ENCODE results near the gene TLL2. TPM values are rescaled to one million over a fixed set of nuclear protein-coding genes. Genes with fewer than 3 reads are reported as not detected.

Gene TLL2
- total RNA-seq, 4 donors from 2014 or later: 0.30 to 0.60 TPM; not detected in 2

DNA sequence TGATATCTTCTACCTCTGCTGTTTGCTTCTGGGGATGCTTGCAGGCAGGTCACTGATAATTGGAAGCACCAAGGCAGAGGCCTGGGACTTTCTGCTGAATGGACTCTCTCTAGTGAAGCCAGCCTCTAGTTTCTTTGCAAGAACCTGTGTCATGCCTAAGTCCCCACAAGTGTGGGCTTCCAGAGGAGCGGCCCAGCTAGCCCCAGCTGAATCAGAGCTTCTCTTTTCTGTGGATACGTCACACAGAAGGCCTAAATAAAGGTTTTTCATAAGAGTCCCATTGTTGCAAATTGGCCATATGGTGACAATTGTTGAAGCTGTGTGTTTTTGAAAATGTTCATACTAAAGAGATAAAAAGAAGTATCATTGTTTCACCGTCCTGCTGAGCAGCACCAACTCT is 148.2 kb downstream of the TLL2 start:
- Histone ChIP-seq H3K4me3 (no peak overlapping the region), H3K4me1 (no peaks in the 10 kb centered on the region), H3K27me3 (peaks cover 12% of the 10 kb centered on the region), H3K36me3 (no peaks in the 10 kb centered on the region), H3K27ac (no peak overlapping the region), H3K9me3 (no peaks in the 10 kb centered on the region)
- TF ChIP-seq POLR2A (IDR thresholded peaks at IDR 0.05) (no peak), EP300 (IDR thresholded peaks at IDR 0.05) (no peak), CTCF (IDR thresholded peaks at IDR 0.05) (no peak), POLR2AphosphoS5 (IDR thresholded peaks at IDR 0.05) (no peak)
- DNase-seq (ENCODE audit: low spot score in 2 of 2): no peak
- WGBS: 92% methylated on average over 3 of the region's 3 CpGs

GRCh38 chr10:96360766-96361165 is 153.0 kb downstream of the TLL2 start:
- no peak for DNase-seq (ENCODE audit: low spot score in 2 of 2)
- Histone ChIP-seq H3K4me1 (no peaks in the 10 kb centered on the region), H3K9me3 (no peaks in the 10 kb centered on the region), H3K27ac (no peak overlapping the region), H3K4me3 (no peak overlapping the region), H3K27me3 (peaks cover 27% of the 10 kb centered on the region), H3K36me3 (no peaks in the 10 kb centered on the region)
- no peak for TF ChIP-seq CTCF (IDR thresholded peaks at IDR 0.05)
- no peak for TF ChIP-seq EP300 (IDR thresholded peaks at IDR 0.05)
- TF ChIP-seq POLR2A (IDR thresholded peaks at IDR 0.05): no peak
- TF ChIP-seq POLR2AphosphoS5 (IDR thresholded peaks at IDR 0.05): no peak
- 79% methylated on average over 3 of the region's 3 CpGs for WGBS

DNA sequence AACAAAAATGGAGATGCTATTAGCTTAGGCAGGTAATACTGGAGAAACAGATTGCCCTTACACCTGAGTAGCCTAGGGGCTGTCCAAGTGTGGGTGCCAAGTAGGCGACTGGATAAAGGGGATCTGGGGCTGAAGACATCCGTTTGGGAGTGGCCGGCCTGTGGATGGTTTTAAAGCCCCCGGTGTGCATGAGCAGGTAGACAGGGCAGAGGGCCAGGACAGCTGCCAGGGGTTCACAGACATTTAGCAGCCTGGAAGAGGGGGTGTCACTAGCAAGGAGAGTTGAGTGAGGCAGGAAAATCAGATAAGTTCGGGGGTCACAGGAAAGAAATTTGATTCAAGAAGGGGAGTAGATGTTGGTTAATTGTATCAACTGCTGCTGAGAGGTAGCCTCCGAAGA is 153.4 kb downstream of the TLL2 start:
- TF ChIP-seq POLR2AphosphoS5 (IDR thresholded peaks at IDR 0.05): no peak
- no peak for TF ChIP-seq POLR2A (IDR thresholded peaks at IDR 0.05)
- no peak for TF ChIP-seq CTCF (IDR thresholded peaks at IDR 0.05)
- no peak for TF ChIP-seq EP300 (IDR thresholded peaks at IDR 0.05)
- Histone ChIP-seq H3K4me3 (no peak overlapping the region), H3K27me3 (peaks cover 31% of the 10 kb centered on the region), H3K36me3 (no peaks in the 10 kb centered on the region), H3K27ac (no peak overlapping the region), H3K9me3 (no peaks in the 10 kb centered on the region), H3K4me1 (no peaks in the 10 kb centered on the region)
- WGBS: 96% methylated on average over 6 of the region's 6 CpGs
- DNase-seq (ENCODE audit: low spot score in 2 of 2): no peak

DNA sequence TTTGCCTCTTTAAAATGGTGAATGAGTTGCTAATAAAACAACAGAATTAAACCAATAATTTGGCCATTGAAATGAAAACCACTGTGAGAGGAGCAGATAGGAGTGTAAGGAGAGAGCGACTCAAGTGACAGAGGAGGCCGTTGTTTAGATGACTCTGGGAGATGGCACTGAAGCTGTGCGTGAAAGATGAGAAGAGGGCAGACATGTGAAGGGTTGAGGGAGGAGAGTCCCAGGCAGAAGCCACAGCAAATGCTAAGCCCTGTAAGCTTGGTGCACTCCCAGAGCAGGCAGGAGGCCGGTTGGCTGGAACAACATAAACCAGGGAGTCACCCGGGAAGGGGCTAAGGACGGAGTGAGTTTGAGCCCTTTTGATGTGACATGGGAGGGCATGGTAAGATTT is 154.1 kb downstream of the TLL2 start:
- Histone ChIP-seq H3K36me3 (no peaks in the 10 kb centered on the region), H3K27me3 (peaks cover 32% of the 10 kb centered on the region), H3K4me3 (no peak overlapping the region), H3K27ac (no peak overlapping the region), H3K9me3 (no peaks in the 10 kb centered on the region), H3K4me1 (no peaks in the 10 kb centered on the region)
- 80% methylated on average over 6 of the region's 6 CpGs for WGBS
- no peak for DNase-seq (ENCODE audit: low spot score in 2 of 2)
- TF ChIP-seq CTCF (IDR thresholded peaks at IDR 0.05) (no peak), POLR2A (IDR thresholded peaks at IDR 0.05) (no peak), EP300 (IDR thresholded peaks at IDR 0.05) (no peak), POLR2AphosphoS5 (IDR thresholded peaks at IDR 0.05) (no peak)

GRCh38 chr10:96358851-96359540 is 154.7 kb downstream of the TLL2 start, which contains the start of gene OPALIN:
Gene OPALIN, minus strand, starts transcription at chr10:96359002. Its CDS starts 106 bp downstream, at chr10:96358896.
- no peaks in the 10 kb centered on the region for H3K9me3 ChIP-seq
- no peak within 1 kb of the TSS for H3K4me3 ChIP-seq
- H3K27ac ChIP-seq: no peak within 1 kb of the TSS
- H3K36me3 ChIP-seq: no peaks in the 10 kb centered on the region
- H3K27me3 ChIP-seq: peaks cover 32% of the 10 kb centered on the region
- WGBS: 78% methylated on average over 7 of the region's 7 CpGs
- H3K4me1 ChIP-seq: no peaks in the 10 kb centered on the region
- DNase-seq (ENCODE audit: low spot score in 2 of 2): no peak
- TF ChIP-seq CTCF (IDR thresholded peaks at IDR 0.05): no peak
- TF ChIP-seq POLR2A (IDR thresholded peaks at IDR 0.05): no peak
- no peak for TF ChIP-seq POLR2AphosphoS5 (IDR thresholded peaks at IDR 0.05)
- no peak for TF ChIP-seq EP300 (IDR thresholded peaks at IDR 0.05)
